Measurements from ENCODE around the gene EGLN1.

Gene EGLN1

DNA sequence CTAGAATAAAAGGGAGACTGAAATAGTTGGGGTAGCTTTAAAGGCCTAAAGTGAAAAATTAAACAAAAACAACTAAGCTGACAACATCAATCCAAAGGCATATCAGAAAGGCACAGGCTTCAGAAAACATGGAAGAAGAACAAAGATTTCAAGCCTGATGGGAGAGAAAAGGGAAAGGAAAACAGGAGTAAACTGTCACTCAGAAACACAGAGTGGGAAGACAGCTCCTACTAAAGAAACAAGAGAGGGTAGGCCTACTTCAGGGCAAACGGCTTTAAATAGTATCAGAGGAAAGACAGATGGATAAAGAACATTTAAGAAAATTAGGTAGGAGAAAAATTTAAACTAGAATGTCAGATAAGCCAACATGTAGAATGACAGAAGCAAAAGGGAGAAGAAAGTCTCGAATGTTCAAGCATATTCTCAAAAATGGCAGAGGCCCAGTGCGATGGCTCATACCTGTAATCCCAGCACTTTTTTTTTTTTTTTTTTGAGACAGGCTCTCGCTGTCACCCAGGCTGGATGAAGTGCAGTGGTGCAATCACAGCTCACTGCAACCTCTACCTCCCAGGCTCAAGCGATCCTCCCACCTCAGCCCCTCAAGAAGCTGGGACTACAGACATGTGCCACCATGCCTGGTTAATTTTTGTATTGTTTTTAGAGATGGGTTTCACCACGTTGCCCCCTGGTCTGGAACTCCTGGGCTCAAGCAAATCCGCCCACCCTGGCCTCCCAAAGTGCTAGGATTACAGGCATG lies 7.6 kb downstream of the EGLN1 start:
- no peak overlapping the region for H2BK120ac ChIP-seq (ENCODE audit: low read depth, low read length)
- WGBS (ENCODE audit: extremely low coverage, insufficient coverage, low lambda C conversion rate): no CpG with 5 or more reads among the region's 7 CpGs
- H2AK5ac ChIP-seq (ENCODE audit: low read length): no peak overlapping the region
- H2BK5ac ChIP-seq (ENCODE audit: low read length): no peak overlapping the region
- H2BK15ac ChIP-seq (replicated peaks; ENCODE audit: low read depth): no peak overlapping the region
- H3K9ac ChIP-seq (ENCODE audit: low read length): no peak overlapping the region
- no peaks in the 10 kb centered on the region for H3K4me1 ChIP-seq (ENCODE audit: control insufficient read depth, low read depth, low read length)
- no peak overlapping the region for H3K4me2 ChIP-seq (ENCODE audit: low read length)
- H4K8ac ChIP-seq (ENCODE audit: low read depth, low read length): no peak overlapping the region
- no peaks in the 10 kb centered on the region for H3K79me1 ChIP-seq (ENCODE audit: low read length)
- H3K27ac ChIP-seq (ENCODE audit: low read depth, low read length): no peak overlapping the region
- peaks cover 4% of the 10 kb centered on the region for H3K27me3 ChIP-seq (ENCODE audit: insufficient read depth, low read length, poor library complexity)
- no peaks in the 10 kb centered on the region for H3K79me2 ChIP-seq (ENCODE audit: control insufficient read depth, insufficient read depth, low read length)
- DNase-seq: no peak
- H3K36me3 ChIP-seq (ENCODE audit: control insufficient read depth, insufficient read depth, low read length): no peaks in the 10 kb centered on the region
- H3K23ac ChIP-seq (ENCODE audit: low read length): no peak overlapping the region
- H3K56ac ChIP-seq (ENCODE audit: low read length): no peak overlapping the region
- no peak overlapping the region for H3K4ac ChIP-seq (ENCODE audit: low read depth, low read length)
- no peak overlapping the region for H3K18ac ChIP-seq (ENCODE audit: low read length)
- no peak overlapping the region for H4K5ac ChIP-seq (ENCODE audit: low read length)
- H3K4me3 ChIP-seq (ENCODE audit: low read length): no peak overlapping the region

DNA sequence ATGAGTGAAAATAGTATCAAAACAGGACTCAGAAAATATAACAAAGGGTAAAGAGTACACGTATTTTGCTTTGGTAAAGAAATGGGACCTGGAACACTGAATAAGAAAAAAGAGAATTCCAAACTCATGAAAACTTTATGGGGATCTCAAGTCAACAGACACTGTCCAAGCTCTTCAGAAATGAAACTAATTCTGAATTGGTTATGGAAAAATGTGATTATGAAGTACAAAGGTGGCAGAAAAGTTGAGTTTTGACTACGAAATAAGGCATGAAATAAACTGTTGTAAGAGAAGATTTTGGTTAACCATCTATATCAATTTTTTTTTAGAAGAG lies 8.4 kb downstream of the EGLN1 start:
- no peak for DNase-seq
- Histone ChIP-seq H2BK15ac (replicated peaks; ENCODE audit: low read depth) (no peak overlapping the region), H2BK5ac (ENCODE audit: low read length) (no peak overlapping the region), H2BK120ac (ENCODE audit: low read depth, low read length) (no peak overlapping the region), H3K4me2 (ENCODE audit: low read length) (no peak overlapping the region), H3K4me1 (ENCODE audit: control insufficient read depth, low read depth, low read length) (no peaks in the 10 kb centered on the region), H3K4me3 (ENCODE audit: low read length) (no peak overlapping the region), H3K79me1 (ENCODE audit: low read length) (no peaks in the 10 kb centered on the region), H3K23ac (ENCODE audit: low read length) (no peak overlapping the region), H3K56ac (ENCODE audit: low read length) (no peak overlapping the region), H4K8ac (ENCODE audit: low read depth, low read length) (no peak overlapping the region), H3K27ac (ENCODE audit: low read depth, low read length) (no peak overlapping the region), H3K9ac (ENCODE audit: low read length) (no peak overlapping the region), H3K36me3 (ENCODE audit: control insufficient read depth, insufficient read depth, low read length) (no peaks in the 10 kb centered on the region), H3K18ac (ENCODE audit: low read length) (no peak overlapping the region), H4K5ac (ENCODE audit: low read length) (no peak overlapping the region), H2AK5ac (ENCODE audit: low read length) (no peak overlapping the region), H3K27me3 (ENCODE audit: insufficient read depth, low read length, poor library complexity) (no peaks in the 10 kb centered on the region), H3K79me2 (ENCODE audit: control insufficient read depth, insufficient read depth, low read length) (no peaks in the 10 kb centered on the region), H3K4ac (ENCODE audit: low read depth, low read length) (no peak overlapping the region)
- WGBS (ENCODE audit: extremely low coverage, insufficient coverage, low lambda C conversion rate): no CpG with 5 or more reads among the region's 2 CpGs

DNA sequence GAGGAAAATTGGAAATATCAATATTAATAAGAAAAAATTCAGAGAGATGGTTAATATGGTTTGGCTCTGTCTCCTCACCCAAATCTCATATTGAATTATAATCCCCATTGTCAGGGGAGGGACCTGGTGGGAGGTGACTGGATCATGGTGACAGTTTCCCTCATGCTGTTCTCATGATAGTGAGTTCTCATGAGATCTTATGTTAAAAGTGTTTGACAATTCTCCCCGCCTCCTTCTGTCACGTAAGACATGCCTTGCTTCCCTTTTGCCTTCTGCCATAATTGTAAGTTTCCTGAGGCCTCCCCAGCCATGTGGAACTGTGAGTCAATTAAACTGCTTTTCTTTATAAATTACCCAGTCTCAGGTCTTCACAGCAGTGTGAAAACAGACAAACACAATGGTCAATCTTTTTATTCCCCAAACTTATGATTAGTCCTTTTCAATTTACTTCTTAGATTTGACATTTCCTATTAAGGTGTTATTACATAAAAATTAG lies 11.0 kb downstream of the EGLN1 start:
- Histone ChIP-seq H2BK15ac (replicated peaks; ENCODE audit: low read depth) (no peak overlapping the region), H3K4ac (ENCODE audit: low read depth, low read length) (no peak overlapping the region), H3K27ac (ENCODE audit: low read depth, low read length) (no peak overlapping the region), H3K36me3 (ENCODE audit: control insufficient read depth, insufficient read depth, low read length) (no peaks in the 10 kb centered on the region), H3K27me3 (ENCODE audit: insufficient read depth, low read length, poor library complexity) (no peaks in the 10 kb centered on the region), H2BK5ac (ENCODE audit: low read length) (no peak overlapping the region), H2AK5ac (ENCODE audit: low read length) (no peak overlapping the region), H3K9ac (ENCODE audit: low read length) (no peak overlapping the region), H4K8ac (ENCODE audit: low read depth, low read length) (no peak overlapping the region), H2BK120ac (ENCODE audit: low read depth, low read length) (no peak overlapping the region), H3K23ac (ENCODE audit: low read length) (no peak overlapping the region), H4K5ac (ENCODE audit: low read length) (no peak overlapping the region), H3K79me2 (ENCODE audit: control insufficient read depth, insufficient read depth, low read length) (no peaks in the 10 kb centered on the region), H3K4me2 (ENCODE audit: low read length) (no peak overlapping the region), H3K4me1 (ENCODE audit: control insufficient read depth, low read depth, low read length) (no peaks in the 10 kb centered on the region), H3K56ac (ENCODE audit: low read length) (no peak overlapping the region), H3K4me3 (ENCODE audit: low read length) (no peak overlapping the region), H3K79me1 (ENCODE audit: low read length) (no peaks in the 10 kb centered on the region), H3K18ac (ENCODE audit: low read length) (no peak overlapping the region)
- no peak for DNase-seq
- no CpG with 5 or more reads among the region's 2 CpGs for WGBS (ENCODE audit: extremely low coverage, insufficient coverage, low lambda C conversion rate)

DNA sequence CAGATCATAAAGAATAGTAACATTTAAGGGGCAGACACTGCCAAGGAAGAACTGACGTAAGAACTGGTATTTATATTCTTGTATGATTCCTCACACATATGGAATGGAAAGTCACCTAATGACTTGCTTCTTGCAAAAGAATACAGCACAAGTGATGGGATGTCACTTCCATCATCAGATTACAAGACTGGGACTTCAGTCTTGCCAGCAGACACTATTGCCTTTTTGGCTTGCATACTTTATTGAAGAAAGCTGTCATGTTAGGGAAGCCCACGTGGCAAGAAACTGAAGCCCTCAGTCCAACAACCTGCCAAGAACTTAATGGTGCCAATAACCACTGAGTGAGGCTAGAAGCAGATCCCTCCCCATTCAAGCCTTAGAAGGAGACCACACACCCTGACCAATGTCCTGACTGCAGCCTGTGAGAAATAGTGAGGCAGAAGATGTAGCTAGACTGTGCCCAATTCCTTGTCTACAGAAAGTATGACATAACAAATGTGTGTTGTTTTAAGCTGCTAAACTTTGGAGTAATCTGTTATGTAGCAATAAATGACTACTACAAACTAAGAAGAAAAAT lies 12.0 kb downstream of the EGLN1 start:
- Histone ChIP-seq H3K4me2 (ENCODE audit: low read length) (no peak overlapping the region), H3K4ac (ENCODE audit: low read depth, low read length) (no peak overlapping the region), H3K27me3 (ENCODE audit: insufficient read depth, low read length, poor library complexity) (no peaks in the 10 kb centered on the region), H3K18ac (ENCODE audit: low read length) (no peak overlapping the region), H2AK5ac (ENCODE audit: low read length) (no peak overlapping the region), H3K9ac (ENCODE audit: low read length) (no peak overlapping the region), H3K4me3 (ENCODE audit: low read length) (no peak overlapping the region), H3K79me1 (ENCODE audit: low read length) (no peaks in the 10 kb centered on the region), H3K56ac (ENCODE audit: low read length) (no peak overlapping the region), H3K27ac (ENCODE audit: low read depth, low read length) (no peak overlapping the region), H3K23ac (ENCODE audit: low read length) (no peak overlapping the region), H3K79me2 (ENCODE audit: control insufficient read depth, insufficient read depth, low read length) (no peaks in the 10 kb centered on the region), H2BK15ac (replicated peaks; ENCODE audit: low read depth) (no peak overlapping the region), H4K5ac (ENCODE audit: low read length) (no peak overlapping the region), H3K36me3 (ENCODE audit: control insufficient read depth, insufficient read depth, low read length) (no peaks in the 10 kb centered on the region), H3K4me1 (ENCODE audit: control insufficient read depth, low read depth, low read length) (no peaks in the 10 kb centered on the region), H4K8ac (ENCODE audit: low read depth, low read length) (no peak overlapping the region), H2BK120ac (ENCODE audit: low read depth, low read length) (no peak overlapping the region), H2BK5ac (ENCODE audit: low read length) (no peak overlapping the region)
- no CpG with 5 or more reads among the region's 2 CpGs for WGBS (ENCODE audit: extremely low coverage, insufficient coverage, low lambda C conversion rate)
- DNase-seq: no peak

DNA sequence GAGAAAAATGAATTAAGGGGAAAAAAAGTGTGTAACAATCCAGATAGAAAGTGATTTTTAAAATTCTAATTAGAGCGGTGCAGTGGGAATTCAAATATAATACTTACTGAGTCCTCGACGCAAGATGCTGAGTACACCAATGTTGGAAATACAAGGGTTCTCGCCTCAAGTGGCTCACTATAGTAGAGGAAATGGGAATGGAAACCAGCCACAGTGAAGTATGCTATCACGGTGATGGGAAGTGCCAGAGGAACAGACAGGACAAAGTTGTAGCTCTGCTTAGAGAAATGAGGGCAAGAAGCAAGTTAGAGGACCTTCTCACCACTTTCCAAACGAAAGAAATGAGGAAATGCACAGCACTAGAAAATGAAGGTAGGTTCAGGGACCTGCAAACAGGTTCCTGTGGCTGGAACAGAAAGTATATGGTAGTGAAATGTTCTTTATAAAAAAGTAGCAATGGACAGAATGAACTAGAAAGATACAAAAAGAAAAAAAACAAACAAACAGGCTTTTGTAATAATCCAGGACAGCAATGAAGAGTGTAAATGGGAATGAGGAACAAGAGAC lies 13.5 kb downstream of the EGLN1 start:
- no peaks in the 10 kb centered on the region for H3K27me3 ChIP-seq (ENCODE audit: insufficient read depth, low read length, poor library complexity)
- no peak overlapping the region for H4K5ac ChIP-seq (ENCODE audit: low read length)
- no peaks in the 10 kb centered on the region for H3K79me2 ChIP-seq (ENCODE audit: control insufficient read depth, insufficient read depth, low read length)
- no peaks in the 10 kb centered on the region for H3K4me1 ChIP-seq (ENCODE audit: control insufficient read depth, low read depth, low read length)
- no peaks in the 10 kb centered on the region for H3K36me3 ChIP-seq (ENCODE audit: control insufficient read depth, insufficient read depth, low read length)
- no peak overlapping the region for H3K23ac ChIP-seq (ENCODE audit: low read length)
- no peaks in the 10 kb centered on the region for H3K79me1 ChIP-seq (ENCODE audit: low read length)
- H4K8ac ChIP-seq (ENCODE audit: low read depth, low read length): no peak overlapping the region
- no peak overlapping the region for H2BK15ac ChIP-seq (replicated peaks; ENCODE audit: low read depth)
- H3K56ac ChIP-seq (ENCODE audit: low read length): no peak overlapping the region
- H2BK5ac ChIP-seq (ENCODE audit: low read length): no peak overlapping the region
- H3K4me2 ChIP-seq (ENCODE audit: low read length): no peak overlapping the region
- no peak overlapping the region for H3K18ac ChIP-seq (ENCODE audit: low read length)
- no CpG with 5 or more reads among the region's 6 CpGs for WGBS (ENCODE audit: extremely low coverage, insufficient coverage, low lambda C conversion rate)
- H3K4ac ChIP-seq (ENCODE audit: low read depth, low read length): no peak overlapping the region
- no peak for DNase-seq
- H2AK5ac ChIP-seq (ENCODE audit: low read length): no peak overlapping the region
- H2BK120ac ChIP-seq (ENCODE audit: low read depth, low read length): no peak overlapping the region
- H3K27ac ChIP-seq (ENCODE audit: low read depth, low read length): no peak overlapping the region
- no peak overlapping the region for H3K9ac ChIP-seq (ENCODE audit: low read length)
- no peak overlapping the region for H3K4me3 ChIP-seq (ENCODE audit: low read length)

Data from mesendoderm (in vitro differentiated cells).